Measurements from ENCODE around the gene CEP350.

CEP350 gene

GRCh38 chr1:179954493-179955286, at the start of gene CEP350:
Gene CEP350 (plus strand): TSS chr1:179954810. CDS start chr1:179986182, 31,372 bp downstream.
- H3K4me1 ChIP-seq (ENCODE audit: control insufficient read depth in 1 of 2, insufficient read depth in 1 of 2, low read depth in 1 of 2, low read length in 1 of 2): peaks cover 49 to 62% of the 10 kb centered on the region in 2 experiments
- H3K4me3 ChIP-seq (ENCODE audit: low read depth in 1 of 2, low read length in 1 of 2): peak within 1 kb of the TSS; percentile 81 to 83
- H3K9me3 ChIP-seq: no peaks in the 10 kb centered on the region
- no peaks in the 10 kb centered on the region for H3K27me3 ChIP-seq
- peak within 1 kb of the TSS; percentile 92 for H3K27ac ChIP-seq
- no peaks in the 10 kb centered on the region for H3K36me3 ChIP-seq
- peak; percentile 58 for TF ChIP-seq CTCF (IDR thresholded peaks at IDR 0.05)

GRCh38 chr1:179910934-179911333, 43.7 kb upstream of the CEP350 start:
- Histone ChIP-seq H3K9me3 (no peaks in the 10 kb centered on the region), H3K27me3 (no peaks in the 10 kb centered on the region), H3K4me3 (ENCODE audit: low read depth in 1 of 2, low read length in 1 of 2) (no peak overlapping the region), H3K36me3 (peaks cover 82% of the 10 kb centered on the region), H3K27ac (no peak overlapping the region), H3K4me1 (ENCODE audit: control insufficient read depth in 1 of 2, insufficient read depth in 1 of 2, low read depth in 1 of 2, low read length in 1 of 2) (no peaks in the 10 kb centered on the region)
- TF ChIP-seq CTCF (IDR thresholded peaks at IDR 0.05): no peak

- Histone ChIP-seq H3K27ac (no peak overlapping the region), H3K27me3 (no peaks in the 10 kb centered on the region), H3K4me3 (ENCODE audit: low read depth in 1 of 2, low read length in 1 of 2) (no peak overlapping the region), H3K9me3 (no peaks in the 10 kb centered on the region), H3K36me3 (peaks cover 88% of the 10 kb centered on the region), H3K4me1 (ENCODE audit: control insufficient read depth in 1 of 2, insufficient read depth in 1 of 2, low read depth in 1 of 2, low read length in 1 of 2) (no peaks in the 10 kb centered on the region)
- no peak for TF ChIP-seq CTCF (IDR thresholded peaks at IDR 0.05)
Observed at GRCh38 chr1:179911812-179912211, 42.8 kb upstream of the CEP350 start.

GRCh38 chr1:179917601-179918429, 36.8 kb upstream of the CEP350 start:
- Histone ChIP-seq H3K36me3 (peaks cover 83% of the 10 kb centered on the region), H3K4me3 (ENCODE audit: low read depth in 1 of 2, low read length in 1 of 2) (no peak overlapping the region)

GRCh38 chr1:179921472-179921871, 33.1 kb upstream of the CEP350 start:
- Histone ChIP-seq H3K4me3 (ENCODE audit: low read depth in 1 of 2, low read length in 1 of 2) (no peak overlapping the region), H3K27ac (no peak overlapping the region), H3K4me1 (ENCODE audit: control insufficient read depth in 1 of 2, insufficient read depth in 1 of 2, low read depth in 1 of 2, low read length in 1 of 2) (no peaks in the 10 kb centered on the region), H3K27me3 (no peaks in the 10 kb centered on the region), H3K36me3 (peaks cover 48% of the 10 kb centered on the region), H3K9me3 (no peaks in the 10 kb centered on the region)
- no peak for TF ChIP-seq CTCF (IDR thresholded peaks at IDR 0.05)

More at GRCh38 chr1:179917601-179918429, 36.8 kb upstream of the CEP350 start:
- Histone ChIP-seq H3K4me1 (ENCODE audit: control insufficient read depth in 1 of 2, insufficient read depth in 1 of 2, low read depth in 1 of 2, low read length in 1 of 2) (no peaks in the 10 kb centered on the region), H3K9me3 (no peaks in the 10 kb centered on the region), H3K27me3 (no peaks in the 10 kb centered on the region), H3K27ac (peak overlapping the region; percentile 3)
- TF ChIP-seq CTCF (IDR thresholded peaks at IDR 0.05): no peak
